ENCODE measurements around the gene C1orf53. TPM values are rescaled to one million over a fixed set of nuclear protein-coding genes. Genes with fewer than 3 reads are reported as not detected.
A peak's percentile ranks its signal among the peaks of the same experiment; 100 is the strongest.

C1orf53 gene
- total RNA-seq, 1 donor from 2014 or later = 1.2 TPM

DNA sequence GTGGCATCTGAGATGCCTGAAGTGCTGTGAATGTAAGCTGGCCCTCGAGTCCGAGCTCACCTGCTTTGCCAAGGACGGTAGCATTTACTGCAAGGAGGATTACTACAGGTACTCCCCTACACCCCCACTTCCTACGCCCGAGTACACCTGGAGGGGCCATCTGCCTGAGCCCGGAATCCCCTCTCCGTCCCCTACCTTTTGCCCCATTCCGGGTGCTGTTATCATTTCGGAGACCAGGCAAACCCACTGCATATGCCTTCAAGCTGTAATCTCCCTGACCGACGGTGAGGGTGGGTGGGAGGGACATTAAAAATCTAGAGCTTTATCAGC is 17.6 kb downstream of the C1orf53 start:
- H3K27me3 Mint-ChIP-seq = peaks cover 72% of the 10 kb centered on the region
- intact Hi-C loops (cut with micrococcal nuclease) = loop anchor here (5.0 to 10.0 kb wide), 2 partner anchors 435 to 593 kb away; no protein-coding TSS in a partner anchor
- H3K4me3 Mint-ChIP-seq = peak overlapping the region; percentile 65
- no peak for ATAC-seq (ENCODE audit: low read depth)
- TF ChIP-seq, protein P1, sequence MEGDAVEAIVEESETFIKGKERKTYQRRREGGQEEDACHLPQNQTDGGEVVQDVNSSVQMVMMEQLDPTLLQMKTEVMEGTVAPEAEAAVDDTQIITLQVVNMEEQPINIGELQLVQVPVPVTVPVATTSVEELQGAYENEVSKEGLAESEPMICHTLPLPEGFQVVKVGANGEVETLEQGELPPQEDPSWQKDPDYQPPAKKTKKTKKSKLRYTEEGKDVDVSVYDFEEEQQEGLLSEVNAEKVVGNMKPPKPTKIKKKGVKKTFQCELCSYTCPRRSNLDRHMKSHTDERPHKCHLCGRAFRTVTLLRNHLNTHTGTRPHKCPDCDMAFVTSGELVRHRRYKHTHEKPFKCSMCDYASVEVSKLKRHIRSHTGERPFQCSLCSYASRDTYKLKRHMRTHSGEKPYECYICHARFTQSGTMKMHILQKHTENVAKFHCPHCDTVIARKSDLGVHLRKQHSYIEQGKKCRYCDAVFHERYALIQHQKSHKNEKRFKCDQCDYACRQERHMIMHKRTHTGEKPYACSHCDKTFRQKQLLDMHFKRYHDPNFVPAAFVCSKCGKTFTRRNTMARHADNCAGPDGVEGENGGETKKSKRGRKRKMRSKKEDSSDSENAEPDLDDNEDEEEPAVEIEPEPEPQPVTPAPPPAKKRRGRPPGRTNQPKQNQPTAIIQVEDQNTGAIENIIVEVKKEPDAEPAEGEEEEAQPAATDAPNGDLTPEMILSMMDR (IDR thresholded peaks at IDR 0.05) = no peak
- peaks cover 57% of the 10 kb centered on the region for H3K4me1 Mint-ChIP-seq
- no peak for DNase-seq
- H3K9me3 Mint-ChIP-seq = no peaks in the 10 kb centered on the region
- H3K27ac Mint-ChIP-seq = no peak overlapping the region
- no peaks in the 10 kb centered on the region for H3K36me3 Mint-ChIP-seq (ENCODE audit: low read depth)
- CTCF ChIA-PET = interaction anchor here (1.5 kb wide), 1 partner anchor 398 kb away, joined by 4 read pairs; no protein-coding TSS in a partner anchor
- POLR2A ChIA-PET = no interaction called here

DNA sequence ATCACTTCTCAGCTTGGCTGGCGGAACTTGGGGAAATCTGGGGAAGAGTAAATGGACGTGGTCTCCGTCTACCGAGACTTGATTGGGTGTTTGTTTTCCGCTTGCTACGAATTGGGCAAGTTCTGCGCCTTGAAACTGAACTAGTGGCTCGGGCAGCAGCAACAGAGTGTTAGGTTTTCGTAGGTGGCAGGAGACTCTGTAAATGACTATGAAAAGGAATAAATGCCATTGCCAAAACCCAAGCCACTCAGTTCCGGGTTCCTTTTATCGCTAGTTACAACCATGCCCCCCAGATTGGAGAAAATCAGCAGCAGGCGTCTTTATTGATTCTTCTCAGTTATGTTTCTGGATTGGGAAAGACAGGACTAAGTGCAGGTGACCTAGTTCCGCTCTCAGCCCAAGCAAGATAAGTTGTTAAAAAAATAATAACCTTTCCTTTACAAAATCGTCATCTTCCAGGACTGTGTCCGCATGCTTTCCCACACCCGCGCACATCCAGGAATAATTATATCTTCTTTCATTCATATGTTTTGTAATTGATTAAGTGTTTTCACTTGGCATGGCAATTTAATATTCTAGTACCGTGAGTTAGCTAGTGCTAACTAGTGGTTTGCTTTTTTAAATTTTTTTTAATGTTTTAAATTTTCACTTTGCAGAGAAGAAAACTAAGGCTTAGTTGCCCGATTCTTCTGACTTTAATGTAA is 18.1 kb downstream of the C1orf53 start:
- DNase-seq (no peak), ATAC-seq (ENCODE audit: low read depth) (no peak)
- no peak overlapping the region for H3K27ac Mint-ChIP-seq
- no peaks in the 10 kb centered on the region for H3K9me3 Mint-ChIP-seq
- H3K4me3 Mint-ChIP-seq = peak overlapping the region; percentile 62
- TF ChIP-seq, protein P1 (IDR thresholded peaks at IDR 0.05) = no peak
- ChIA-PET CTCF (interaction anchor here (0.9 to 1.5 kb wide), 2 partner anchors 303 to 399 kb away, joined by 3 to 4 read pairs; no protein-coding TSS in a partner anchor), POLR2A (interaction anchor here (0.9 kb wide), 1 partner anchor 11 kb away, joined by 3 read pairs; no protein-coding TSS in a partner anchor)
- peaks cover 54% of the 10 kb centered on the region for H3K4me1 Mint-ChIP-seq
- intact Hi-C loops (cut with micrococcal nuclease) = loop anchor here (5.0 to 10.0 kb wide), 2 partner anchors 434 to 593 kb away; no protein-coding TSS in a partner anchor
- peaks cover 71% of the 10 kb centered on the region for H3K27me3 Mint-ChIP-seq
- H3K36me3 Mint-ChIP-seq (ENCODE audit: low read depth) = no peaks in the 10 kb centered on the region

DNA sequence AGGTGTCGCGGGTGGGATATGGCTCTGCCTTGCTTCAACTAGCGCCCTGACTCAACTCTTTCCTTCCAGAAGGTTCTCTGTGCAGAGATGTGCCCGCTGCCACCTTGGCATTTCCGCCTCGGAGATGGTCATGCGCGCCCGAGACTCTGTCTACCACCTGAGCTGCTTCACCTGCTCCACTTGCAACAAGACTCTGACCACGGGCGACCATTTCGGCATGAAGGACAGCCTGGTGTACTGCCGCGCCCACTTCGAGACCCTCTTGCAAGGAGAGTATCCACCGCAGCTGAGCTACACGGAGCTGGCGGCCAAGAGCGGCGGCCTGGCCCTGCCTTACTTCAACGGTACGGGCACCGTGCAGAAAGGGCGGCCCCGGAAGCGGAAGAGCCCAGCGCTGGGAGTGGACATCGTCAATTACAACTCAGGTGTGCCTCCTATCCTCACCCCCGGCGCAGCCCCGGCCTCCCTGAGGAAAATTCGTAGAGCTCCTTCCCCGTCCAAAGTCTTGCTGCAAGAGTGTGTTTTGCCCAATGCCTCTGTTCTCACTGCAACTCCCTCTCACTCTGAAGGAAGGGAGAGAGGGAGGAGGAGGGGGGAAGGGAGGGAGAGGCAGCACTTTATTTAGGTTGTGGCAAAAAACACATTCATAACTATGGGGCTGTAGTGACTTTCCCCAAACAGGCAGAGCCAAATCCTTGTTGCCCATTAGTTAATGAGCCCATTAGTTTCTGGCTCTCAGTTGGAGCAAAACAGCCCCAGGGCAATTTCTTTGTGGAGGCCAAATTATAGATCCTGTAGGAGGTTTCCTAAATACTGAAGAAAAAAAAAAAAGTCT is 19.0 kb downstream of the C1orf53 start:
- ATAC-seq (ENCODE audit: low read depth) = no peak
- Mint-ChIP-seq H3K4me3 (peak overlapping the region; percentile 32), H3K36me3 (ENCODE audit: low read depth) (no peaks in the 10 kb centered on the region), H3K9me3 (no peaks in the 10 kb centered on the region), H3K27me3 (peaks cover 72% of the 10 kb centered on the region), H3K4me1 (peaks cover 45% of the 10 kb centered on the region), H3K27ac (no peak overlapping the region)
- TF ChIP-seq, protein P1 (IDR thresholded peaks at IDR 0.05) = no peak
- ChIA-PET POLR2A (interaction anchor here (0.9 kb wide), 1 partner anchor 12 kb away, joined by 3 read pairs; no protein-coding TSS in a partner anchor), CTCF (interaction anchor here (0.9 kb wide), 1 partner anchor 304 kb away, joined by 3 read pairs; no protein-coding TSS in a partner anchor)
- intact Hi-C loops (cut with micrococcal nuclease) = loop anchor here (5.0 to 10.0 kb wide), 2 partner anchors 433 to 594 kb away; no protein-coding TSS in a partner anchor
- DNase-seq = no peak

DNA sequence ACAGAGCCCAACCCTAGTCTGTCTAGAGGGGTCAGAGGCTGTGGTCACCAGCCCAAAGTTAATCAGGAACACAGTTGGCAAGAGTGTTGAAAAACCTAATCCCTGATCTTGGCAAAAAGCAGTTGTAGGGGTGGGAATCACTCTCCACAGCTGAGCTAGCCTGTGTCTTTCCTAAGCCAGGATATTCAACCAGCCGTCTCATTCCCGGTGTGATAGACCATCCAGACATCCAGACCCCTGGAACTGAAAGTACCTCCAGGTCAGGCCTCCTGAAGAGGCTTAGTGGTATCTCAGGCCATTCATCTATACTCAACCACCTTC is 19.6 kb downstream of the C1orf53 start:
- no peaks in the 10 kb centered on the region for H3K9me3 Mint-ChIP-seq
- ATAC-seq (ENCODE audit: low read depth) = no peak
- peaks cover 71% of the 10 kb centered on the region for H3K27me3 Mint-ChIP-seq
- H3K27ac Mint-ChIP-seq = no peak overlapping the region
- TF ChIP-seq, protein P1 (IDR thresholded peaks at IDR 0.05) = no peak
- ChIA-PET CTCF (no interaction called here), POLR2A (no interaction called here)
- H3K4me3 Mint-ChIP-seq = no peak overlapping the region
- DNase-seq = no peak
- H3K36me3 Mint-ChIP-seq (ENCODE audit: low read depth) = no peaks in the 10 kb centered on the region
- H3K4me1 Mint-ChIP-seq = peaks cover 39% of the 10 kb centered on the region
- intact Hi-C loops (cut with micrococcal nuclease) = loop anchor here (5.0 to 10.0 kb wide), 2 partner anchors 433 to 595 kb away; no protein-coding TSS in a partner anchor
